ENCODE data around the gene RBM19.

RBM19 gene

GRCh38 chr12:113990250-113991223 is 24.4 kb upstream of the RBM19 start:
- no peak for FAIRE-seq
- DNase-seq (ENCODE audit: extremely low spot score, insufficient read length, low read depth) = no peak

- DNase-seq (ENCODE audit: extremely low spot score, insufficient read length, low read depth) (no peak), FAIRE-seq (no peak)
Observed at GRCh38 chr12:113988976-113989375, 22.9 kb upstream of the RBM19 start.

- FAIRE-seq = no peak
- DNase-seq (ENCODE audit: extremely low spot score, insufficient read length, low read depth) = no peak
Observed at GRCh38 chr12:113988064-113988451, 21.9 kb upstream of the RBM19 start.

GRCh38 chr12:113987261-113988063 is 21.3 kb upstream of the RBM19 start:
- DNase-seq (ENCODE audit: extremely low spot score, insufficient read length, low read depth) = no peak
- no peak for FAIRE-seq

GRCh38 chr12:113984464-113984863 is 18.3 kb upstream of the RBM19 start:
- DNase-seq (ENCODE audit: extremely low spot score, insufficient read length, low read depth) (no peak), FAIRE-seq (no peak)

GRCh38 chr12:113983777-113984448 is 17.8 kb upstream of the RBM19 start:
- FAIRE-seq (no peak), DNase-seq (ENCODE audit: extremely low spot score, insufficient read length, low read depth) (no peak)

GRCh38 chr12:113983265-113983664 is 17.1 kb upstream of the RBM19 start:
- FAIRE-seq = no peak
- no peak for DNase-seq (ENCODE audit: extremely low spot score, insufficient read length, low read depth)

GRCh38 chr12:113981876-113982275 is 15.8 kb upstream of the RBM19 start:
- FAIRE-seq = no peak

GRCh38 chr12:113980537-113981337 is 14.6 kb upstream of the RBM19 start:
- DNase-seq (ENCODE audit: extremely low spot score, insufficient read length, low read depth) (no peak), FAIRE-seq (peak; percentile 35)

More at GRCh38 chr12:113981876-113982275, 15.8 kb upstream of the RBM19 start:
- no peak for DNase-seq (ENCODE audit: extremely low spot score, insufficient read length, low read depth)

GRCh38 chr12:113980054-113980453 is 13.9 kb upstream of the RBM19 start:
- FAIRE-seq = no peak
- DNase-seq (ENCODE audit: extremely low spot score, insufficient read length, low read depth) = no peak

GRCh38 chr12:113978080-113978479 is 12.0 kb upstream of the RBM19 start:
- no peak for DNase-seq (ENCODE audit: extremely low spot score, insufficient read length, low read depth)
- no peak for FAIRE-seq

GRCh38 chr12:113974006-113974405 is 7.9 kb upstream of the RBM19 start:
- no peak for FAIRE-seq
- DNase-seq (ENCODE audit: extremely low spot score, insufficient read length, low read depth) = no peak

GRCh38 chr12:113973109-113973904 is 7.2 kb upstream of the RBM19 start:
- FAIRE-seq = no peak

GRCh38 chr12:113971392-113971791 is 5.3 kb upstream of the RBM19 start:
- FAIRE-seq (no peak), DNase-seq (ENCODE audit: extremely low spot score, insufficient read length, low read depth) (no peak)

More at GRCh38 chr12:113973109-113973904, 7.2 kb upstream of the RBM19 start:
- no peak for DNase-seq (ENCODE audit: extremely low spot score, insufficient read length, low read depth)

- FAIRE-seq = no peak
- no peak for DNase-seq (ENCODE audit: extremely low spot score, insufficient read length, low read depth)
Observed at GRCh38 chr12:113970211-113970610, 4.1 kb upstream of the RBM19 start.

GRCh38 chr12:113967368-113967767 is 1.2 kb upstream of the RBM19 start:
- FAIRE-seq = no peak

GRCh38 chr12:113962733-113963132 is 3.4 kb downstream of the RBM19 start:
- FAIRE-seq (no peak), DNase-seq (ENCODE audit: extremely low spot score, insufficient read length, low read depth) (no peak)

More at GRCh38 chr12:113967368-113967767, 1.2 kb upstream of the RBM19 start:
- no peak for DNase-seq (ENCODE audit: extremely low spot score, insufficient read length, low read depth)

- peak; percentile 69 for FAIRE-seq
Observed at GRCh38 chr12:113961921-113962710, 4.0 kb downstream of the RBM19 start.

More at GRCh38 chr12:113961921-113962710, 4.0 kb downstream of the RBM19 start:
- no peak for DNase-seq (ENCODE audit: extremely low spot score, insufficient read length, low read depth)

All from GM18507 (cell line).